ENCODE data around the gene CFAP141.

CFAP141 gene

DNA sequence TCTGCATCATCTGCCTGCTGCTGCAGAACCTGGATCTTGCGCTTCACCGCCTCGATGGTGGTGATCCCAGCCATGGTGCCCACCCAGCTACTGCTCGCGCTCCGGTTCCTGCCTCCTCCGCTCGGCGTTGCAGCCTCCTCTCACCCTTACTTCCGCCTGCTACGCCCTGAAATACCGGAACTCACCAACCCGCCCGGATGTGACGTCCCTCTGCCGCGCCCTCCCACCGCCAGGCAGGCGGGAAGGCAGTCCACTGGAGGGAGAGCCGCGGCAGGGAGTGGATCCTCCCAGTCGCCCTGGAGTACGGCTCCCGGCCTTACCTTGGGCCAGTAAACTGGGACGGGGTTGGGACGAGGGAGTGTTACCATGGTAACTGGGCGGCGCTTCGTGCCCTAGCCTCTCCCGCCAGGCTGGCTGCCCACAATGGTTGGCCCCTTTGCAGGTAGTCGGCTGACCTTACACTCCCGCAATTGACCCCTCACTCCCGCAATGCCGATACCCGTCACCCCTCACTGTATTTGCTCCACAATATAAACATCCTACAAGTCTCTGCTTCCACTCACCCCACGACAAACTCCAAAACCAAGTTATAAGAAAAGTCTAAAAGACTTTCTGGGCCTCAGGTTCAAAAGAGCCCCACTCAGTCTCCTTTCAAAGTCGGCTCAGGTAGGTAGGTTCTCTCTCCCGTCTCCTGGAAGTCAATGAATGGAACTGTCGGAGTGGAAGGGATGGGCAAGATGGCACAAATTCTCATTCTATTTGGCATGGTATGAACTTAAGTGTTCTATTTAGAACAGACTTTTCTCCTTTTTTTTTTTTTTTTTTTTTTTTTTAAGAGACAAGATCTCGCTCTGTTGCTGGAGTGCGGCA lies 22.9 kb downstream of the CFAP141 start:
- H3K4me1 ChIP-seq (ENCODE audit: control extremely low read depth in 1 of 4, control insufficient read depth in 4 of 4, insufficient read depth in 4 of 4, low read length in 3 of 4) = peaks cover 31 to 55% (median 43%) of the 10 kb centered on the region in 4 experiments
- H3K36me3 ChIP-seq (ENCODE audit: control insufficient read depth in 4 of 4, insufficient read depth in 4 of 4, low read length in 3 of 4) = peaks cover 0 to 20% (median 5%) of the 10 kb centered on the region in 4 experiments
- ChIA-PET POLR2A (interaction anchor here (0.6 to 1.6 kb wide), 5 partner anchors 9 to 314 kb away, joined by 3 to 8 read pairs (median 3); partner anchors contain the start of genes TPM3 and UBAP2L), CTCF (interaction anchor here (0.6 to 1.1 kb wide), 3 partner anchors 12 to 203 kb away, joined by 3 to 4 read pairs (median 3); no protein-coding TSS in a partner anchor)
- peak overlapping the region; percentile 82 to 91 for H3K27ac ChIP-seq (ENCODE audit: insufficient read depth in 1 of 2, low read depth in 1 of 2, low read length in 2 of 2, poor library complexity in 1 of 2, severe bottlenecking in 2 of 2)
- H3K27me3 ChIP-seq (replicated peaks in 2 of 5; ENCODE audit: control insufficient read depth in 4 of 5, insufficient read depth in 5 of 5, low read length in 4 of 5) = no peaks in the 10 kb centered on the region
- peak overlapping the region; percentile 77 to 97 (median 89) for H3K4me3 ChIP-seq (ENCODE audit: control insufficient read depth in 1 of 7, extremely low read depth in 1 of 7, insufficient read depth in 4 of 7, low read depth in 2 of 7, low read length in 6 of 7)
- DNase-seq = peak; percentile 95 to 96 (median 96)
- no peaks in the 10 kb centered on the region for H3K9me3 ChIP-seq (ENCODE audit: control extremely low read depth in 1 of 5, control insufficient read depth in 4 of 5, insufficient read depth in 2 of 5, low read depth in 1 of 5, low read length in 4 of 5)
- WGBS (ENCODE audit: insufficient coverage) = 6% methylated on average over 34 of the region's 41 CpGs

DNA sequence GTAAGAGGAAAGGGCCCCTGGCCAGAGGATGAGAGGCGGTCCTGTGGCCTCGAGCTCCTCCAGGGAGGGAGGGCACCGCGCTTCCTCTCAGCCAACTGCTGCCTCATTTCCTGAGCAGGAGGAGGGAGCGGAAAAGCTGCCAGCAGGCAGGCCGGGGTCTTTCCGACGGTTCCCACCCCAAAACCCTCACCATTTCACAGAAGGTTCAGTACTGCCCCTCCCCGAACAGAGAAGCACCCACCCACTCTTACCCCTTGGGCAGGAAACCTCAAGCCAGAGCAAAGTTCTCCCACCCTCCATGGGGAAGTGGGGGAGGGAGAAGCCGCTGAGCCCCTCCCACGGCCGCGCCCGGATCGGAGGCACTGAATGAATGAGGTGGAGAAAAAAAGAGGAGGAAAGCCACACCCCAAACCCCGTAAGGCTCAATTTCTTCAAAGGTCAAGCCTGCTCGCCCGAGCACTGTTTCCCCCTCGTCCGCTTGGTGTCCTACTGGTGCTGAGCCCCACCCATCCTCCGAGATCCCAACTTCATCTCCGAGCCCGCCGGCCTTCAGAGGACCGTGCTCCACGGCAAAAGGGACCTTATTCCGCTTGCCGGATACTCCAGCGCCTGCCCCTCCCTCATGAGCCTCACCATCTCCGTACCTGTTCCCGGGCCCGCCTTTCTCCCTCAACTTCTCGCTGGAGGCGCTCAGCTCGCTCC lies 23.6 kb downstream of the CFAP141 start:
- H3K4me3 ChIP-seq (ENCODE audit: control insufficient read depth in 1 of 7, extremely low read depth in 1 of 7, insufficient read depth in 4 of 7, low read depth in 2 of 7, low read length in 6 of 7) = peak overlapping the region; percentile 77 to 97 (median 89)
- H3K9me3 ChIP-seq (ENCODE audit: control extremely low read depth in 1 of 5, control insufficient read depth in 4 of 5, insufficient read depth in 2 of 5, low read depth in 1 of 5, low read length in 4 of 5) = no peaks in the 10 kb centered on the region
- peak overlapping the region; percentile 82 to 91 for H3K27ac ChIP-seq (ENCODE audit: insufficient read depth in 1 of 2, low read depth in 1 of 2, low read length in 2 of 2, poor library complexity in 1 of 2, severe bottlenecking in 2 of 2)
- POLR2A ChIA-PET = interaction anchor here (0.6 to 1.6 kb wide), 9 partner anchors 9 to 314 kb away, joined by 3 to 8 read pairs (median 3); partner anchors contain the start of genes RAB13, RPS27, TPM3 and UBAP2L
- H3K36me3 ChIP-seq (ENCODE audit: control insufficient read depth in 4 of 4, insufficient read depth in 4 of 4, low read length in 3 of 4) = peaks cover 0 to 28% (median 5%) of the 10 kb centered on the region in 4 experiments
- CTCF ChIA-PET = interaction anchor here (1.0 to 2.9 kb wide), 4 partner anchors 13 to 36 kb away, joined by 3 to 9 read pairs (median 4); no protein-coding TSS in a partner anchor
- WGBS (ENCODE audit: insufficient coverage) = 0% methylated on average over 24 of the region's 35 CpGs
- H3K4me1 ChIP-seq (ENCODE audit: control extremely low read depth in 1 of 4, control insufficient read depth in 4 of 4, insufficient read depth in 4 of 4, low read length in 3 of 4) = peaks cover 39 to 63% (median 51%) of the 10 kb centered on the region in 4 experiments
- peak; percentile 94 to 99 (median 98) for DNase-seq
- no peaks in the 10 kb centered on the region for H3K27me3 ChIP-seq (replicated peaks in 2 of 5; ENCODE audit: control insufficient read depth in 4 of 5, insufficient read depth in 5 of 5, low read length in 4 of 5)

DNA sequence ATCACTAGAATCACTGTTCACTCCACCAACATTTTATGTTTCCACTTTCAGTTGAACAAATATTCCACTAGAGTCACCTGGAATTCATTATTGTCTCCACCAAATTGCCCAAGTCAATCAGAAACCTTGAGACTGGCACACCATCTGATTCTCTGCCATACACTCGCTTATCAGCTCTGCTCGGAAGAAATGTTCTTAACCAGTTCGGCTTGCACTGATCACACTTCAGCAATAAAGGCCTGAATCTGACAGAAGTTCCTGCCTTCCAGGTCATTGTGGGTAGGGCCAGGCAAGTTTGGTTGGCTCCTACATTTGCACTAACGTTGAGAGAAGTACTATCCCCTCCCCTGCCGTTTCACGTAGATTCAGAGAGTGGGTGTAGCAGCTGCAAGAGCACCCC lies 24.2 kb downstream of the CFAP141 start:
- DNase-seq = no peak
- Histone ChIP-seq H3K27me3 (replicated peaks in 2 of 5; ENCODE audit: control insufficient read depth in 4 of 5, insufficient read depth in 5 of 5, low read length in 4 of 5) (no peaks in the 10 kb centered on the region), H3K27ac (ENCODE audit: insufficient read depth in 1 of 2, low read depth in 1 of 2, low read length in 2 of 2, poor library complexity in 1 of 2, severe bottlenecking in 2 of 2) (peak overlapping the region; percentile 82 to 91), H3K4me1 (ENCODE audit: control extremely low read depth in 1 of 4, control insufficient read depth in 4 of 4, insufficient read depth in 4 of 4, low read length in 3 of 4) (peaks cover 45 to 68% (median 57%) of the 10 kb centered on the region in 4 experiments), H3K9me3 (ENCODE audit: control extremely low read depth in 1 of 5, control insufficient read depth in 4 of 5, insufficient read depth in 2 of 5, low read depth in 1 of 5, low read length in 4 of 5) (no peaks in the 10 kb centered on the region), H3K36me3 (ENCODE audit: control insufficient read depth in 4 of 4, insufficient read depth in 4 of 4, low read length in 3 of 4) (peaks cover 0 to 33% (median 5%) of the 10 kb centered on the region in 4 experiments), H3K4me3 (ENCODE audit: control insufficient read depth in 1 of 7, extremely low read depth in 1 of 7, insufficient read depth in 4 of 7, low read depth in 2 of 7, low read length in 6 of 7) (peak overlapping the region; percentile 77 to 97 (median 89))
- POLR2A ChIA-PET = interaction anchor here (0.6 to 1.6 kb wide), 7 partner anchors 8 to 196 kb away, joined by 3 to 8 read pairs (median 3); partner anchors contain the start of genes RAB13, RPS27, TPM3 and UBAP2L
- CTCF ChIA-PET = interaction anchor here (1.0 to 2.9 kb wide), 3 partner anchors 18 to 37 kb away, joined by 3 to 9 read pairs (median 4); no protein-coding TSS in a partner anchor
- WGBS (ENCODE audit: insufficient coverage) = 0% methylated on average over 3 of the region's 6 CpGs

GRCh38 chr1:154179946-154180687 lies 26.0 kb downstream of the CFAP141 start:
- H3K27me3 ChIP-seq (replicated peaks in 2 of 5; ENCODE audit: control insufficient read depth in 4 of 5, insufficient read depth in 5 of 5, low read length in 4 of 5) = no peaks in the 10 kb centered on the region
- H3K4me1 ChIP-seq (ENCODE audit: control extremely low read depth in 1 of 4, control insufficient read depth in 4 of 4, insufficient read depth in 4 of 4, low read length in 3 of 4) = peaks cover 56 to 83% (median 74%) of the 10 kb centered on the region in 4 experiments
- DNase-seq = peak; percentile 57 to 82 (median 75)
- H3K9me3 ChIP-seq (ENCODE audit: control extremely low read depth in 1 of 5, control insufficient read depth in 4 of 5, insufficient read depth in 2 of 5, low read depth in 1 of 5, low read length in 4 of 5) = no peaks in the 10 kb centered on the region
- peak overlapping the region in 6 of 7 experiments; percentile 34 to 97 (median 83) for H3K4me3 ChIP-seq (ENCODE audit: control insufficient read depth in 1 of 7, extremely low read depth in 1 of 7, insufficient read depth in 4 of 7, low read depth in 2 of 7, low read length in 6 of 7)
- peaks cover 0 to 48% (median 8%) of the 10 kb centered on the region in 4 experiments for H3K36me3 ChIP-seq (ENCODE audit: control insufficient read depth in 4 of 4, insufficient read depth in 4 of 4, low read length in 3 of 4)
- 56% methylated on average over 2 of the region's 3 CpGs for WGBS (ENCODE audit: insufficient coverage)
- CTCF ChIA-PET = interaction anchor here (1.0 to 2.9 kb wide), 5 partner anchors 13 to 92 kb away, joined by 3 to 9 read pairs (median 3); no protein-coding TSS in a partner anchor
- POLR2A ChIA-PET = interaction anchor here (0.7 kb wide), 1 partner anchor 10 kb away, joined by 3 read pairs; no protein-coding TSS in a partner anchor
- peak overlapping the region; percentile 49 to 91 for H3K27ac ChIP-seq (ENCODE audit: insufficient read depth in 1 of 2, low read depth in 1 of 2, low read length in 2 of 2, poor library complexity in 1 of 2, severe bottlenecking in 2 of 2)

DNA sequence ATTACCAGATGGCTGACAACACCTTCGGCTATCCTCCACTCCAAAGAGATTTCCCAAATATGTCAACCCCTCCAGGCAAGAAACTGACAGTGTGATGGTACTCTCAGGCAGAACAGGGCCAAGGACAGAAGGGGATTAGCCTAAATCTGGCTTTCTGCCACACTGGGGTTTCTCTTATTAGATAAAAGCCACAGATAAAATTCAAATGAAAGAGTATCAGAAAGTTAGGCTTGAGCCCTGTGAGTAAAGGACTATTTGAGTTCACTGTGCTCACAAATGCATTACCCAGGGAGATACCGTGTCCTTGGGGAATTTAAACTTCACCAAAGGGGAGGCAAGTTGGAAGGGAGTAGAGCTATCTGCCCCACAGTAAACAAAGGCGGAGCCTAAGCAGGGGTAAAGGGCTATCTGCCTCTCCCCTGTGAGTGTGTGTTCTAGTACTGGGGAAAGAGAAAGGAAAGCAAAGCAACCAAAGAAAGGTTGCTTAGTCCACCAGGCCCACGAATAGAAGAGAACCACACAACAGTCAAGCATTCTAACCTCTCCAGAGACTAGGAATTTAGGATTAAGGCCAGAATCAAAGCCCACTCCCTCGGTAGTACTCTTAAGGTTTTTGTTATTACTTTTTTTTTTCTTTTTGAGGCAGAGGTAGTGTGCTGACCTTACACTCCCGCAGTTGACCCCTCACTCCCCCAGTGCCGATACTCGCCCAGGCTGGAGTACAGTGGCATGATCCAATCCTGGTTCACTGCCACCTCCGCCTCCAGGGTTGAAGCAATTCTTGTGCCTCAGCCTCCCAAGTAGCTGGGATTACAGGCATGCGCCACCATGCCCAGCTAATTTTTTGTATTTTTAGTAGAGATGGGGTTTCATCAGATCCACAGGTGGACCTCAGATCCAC lies 27.0 kb downstream of the CFAP141 start:
- Histone ChIP-seq H3K4me3 (ENCODE audit: control insufficient read depth in 1 of 7, extremely low read depth in 1 of 7, insufficient read depth in 4 of 7, low read depth in 2 of 7, low read length in 6 of 7) (peak overlapping the region in 6 of 7 experiments; percentile 10 to 97 (median 83)), H3K4me1 (ENCODE audit: control extremely low read depth in 1 of 4, control insufficient read depth in 4 of 4, insufficient read depth in 4 of 4, low read length in 3 of 4) (peaks cover 56 to 82% (median 74%) of the 10 kb centered on the region in 4 experiments), H3K9me3 (ENCODE audit: control extremely low read depth in 1 of 5, control insufficient read depth in 4 of 5, insufficient read depth in 2 of 5, low read depth in 1 of 5, low read length in 4 of 5) (no peaks in the 10 kb centered on the region), H3K27me3 (replicated peaks in 2 of 5; ENCODE audit: control insufficient read depth in 4 of 5, insufficient read depth in 5 of 5, low read length in 4 of 5) (no peaks in the 10 kb centered on the region), H3K36me3 (ENCODE audit: control insufficient read depth in 4 of 4, insufficient read depth in 4 of 4, low read length in 3 of 4) (peaks cover 0 to 55% (median 14%) of the 10 kb centered on the region in 4 experiments), H3K27ac (ENCODE audit: insufficient read depth in 1 of 2, low read depth in 1 of 2, low read length in 2 of 2, poor library complexity in 1 of 2, severe bottlenecking in 2 of 2) (peak overlapping the region; percentile 48 to 91)
- no peak for DNase-seq
- POLR2A ChIA-PET = interaction anchor here (0.5 kb wide), 1 partner anchor 54 kb away, joined by 4 read pairs; no protein-coding TSS in a partner anchor
- CTCF ChIA-PET = interaction anchor here (1.1 to 2.2 kb wide), 6 partner anchors 12 to 406 kb away, joined by 3 to 4 read pairs (median 3); partner anchors contain the start of gene HAX1
- 91% methylated on average over 4 of the region's 10 CpGs for WGBS (ENCODE audit: insufficient coverage)
